Calu3 (cell line): Measurements from ENCODE around the gene MACROD2. TPM values are rescaled to one million over a fixed set of nuclear protein-coding genes. Genes with fewer than 3 reads are reported as not detected.

ENCODE experiments used
- BruUV-seq: library from RNA; stranded (reverse); fragments of 400-500 nt; replicated peaks from 2 replicates; lab custom pipeline; 2021; lab: Mats Ljungman, UMichigan
- CTCF ChIA-PET: fragments of 300-600 bp; sonication (Branson Sonifier 250); formaldehyde crosslinking; loops from one replicate; lab custom pipeline; 2022; ENCODE audit warnings: antibody characterized with exemption; lab: Charles Lee
- DNase-seq: peaks from one replicate; pipeline ENCODE4 v3.0.0; 2022
- H3K27ac Mint-ChIP-seq: one replicate; pipeline ENCODE4 v1.8.0; 2022; ENCODE audit warnings: mixed read lengths; ENCODE audit not compliant: unreplicated experiment
- H3K27me3 Mint-ChIP-seq: one replicate; pipeline ENCODE4 v1.8.0; 2022; ENCODE audit warnings: mixed read lengths; ENCODE audit not compliant: unreplicated experiment
- H3K36me3 Mint-ChIP-seq: one replicate; pipeline ENCODE4 v1.8.0; 2022; ENCODE audit warnings: mild to moderate bottlenecking, moderate library complexity, mixed read lengths; ENCODE audit not compliant: insufficient read depth, unreplicated experiment
- H3K4me1 Mint-ChIP-seq: one replicate; pipeline ENCODE4 v1.8.0; 2022; ENCODE audit warnings: mild to moderate bottlenecking, low read depth, mixed read lengths; ENCODE audit not compliant: unreplicated experiment
- H3K4me3 Mint-ChIP-seq: one replicate; pipeline ENCODE4 v1.8.0; 2022; ENCODE audit warnings: mild to moderate bottlenecking, low read depth, moderate library complexity, mixed read lengths; ENCODE audit not compliant: unreplicated experiment
- H3K9me3 Mint-ChIP-seq: one replicate; pipeline ENCODE4 v1.8.0; 2022; ENCODE audit warnings: low read depth, mixed read lengths; ENCODE audit not compliant: unreplicated experiment
- intact Hi-C: fragments of 100-400 bp; cut with micrococcal nuclease; formaldehyde crosslinking; loops from one replicate; pipeline ENCODE4 v1.10.0; 2022; ENCODE audit not compliant: unreplicated experiment
- total RNA-seq: library from RNA; stranded (reverse); gene quantifications from 2 replicates; pipeline ENCODE4 v1.2.3, GENCODE V29; 2022
- TF ChIP-seq, protein P1 (sequence below): fragments of 200-600 bp; IDR thresholded peaks from one replicate; pipeline ENCODE4 v1.8.0; 2022; ENCODE audit warnings: antibody characterized with exemption; ENCODE audit not compliant: unreplicated experiment

MACROD2 gene
- total RNA-seq, 1 experiment from 2014 or later, result 29.4 TPM

GRCh38 chr20:15847196-15847784 lies 1852.0 kb downstream of the MACROD2 start:
- intact Hi-C loops, result no loop called here
- no peak for DNase-seq
- Mint-ChIP-seq H3K9me3 (no peaks in the 10 kb centered on the region), H3K27ac (no peak overlapping the region), H3K36me3 (no peaks in the 10 kb centered on the region), H3K4me3 (no peak overlapping the region), H3K4me1 (no peaks in the 10 kb centered on the region), H3K27me3 (no peaks in the 10 kb centered on the region)
- TF ChIP-seq, protein P1, sequence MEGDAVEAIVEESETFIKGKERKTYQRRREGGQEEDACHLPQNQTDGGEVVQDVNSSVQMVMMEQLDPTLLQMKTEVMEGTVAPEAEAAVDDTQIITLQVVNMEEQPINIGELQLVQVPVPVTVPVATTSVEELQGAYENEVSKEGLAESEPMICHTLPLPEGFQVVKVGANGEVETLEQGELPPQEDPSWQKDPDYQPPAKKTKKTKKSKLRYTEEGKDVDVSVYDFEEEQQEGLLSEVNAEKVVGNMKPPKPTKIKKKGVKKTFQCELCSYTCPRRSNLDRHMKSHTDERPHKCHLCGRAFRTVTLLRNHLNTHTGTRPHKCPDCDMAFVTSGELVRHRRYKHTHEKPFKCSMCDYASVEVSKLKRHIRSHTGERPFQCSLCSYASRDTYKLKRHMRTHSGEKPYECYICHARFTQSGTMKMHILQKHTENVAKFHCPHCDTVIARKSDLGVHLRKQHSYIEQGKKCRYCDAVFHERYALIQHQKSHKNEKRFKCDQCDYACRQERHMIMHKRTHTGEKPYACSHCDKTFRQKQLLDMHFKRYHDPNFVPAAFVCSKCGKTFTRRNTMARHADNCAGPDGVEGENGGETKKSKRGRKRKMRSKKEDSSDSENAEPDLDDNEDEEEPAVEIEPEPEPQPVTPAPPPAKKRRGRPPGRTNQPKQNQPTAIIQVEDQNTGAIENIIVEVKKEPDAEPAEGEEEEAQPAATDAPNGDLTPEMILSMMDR, result no peak
- no TSS peak for BruUV-seq
- CTCF ChIA-PET, result no interaction called here

DNA sequence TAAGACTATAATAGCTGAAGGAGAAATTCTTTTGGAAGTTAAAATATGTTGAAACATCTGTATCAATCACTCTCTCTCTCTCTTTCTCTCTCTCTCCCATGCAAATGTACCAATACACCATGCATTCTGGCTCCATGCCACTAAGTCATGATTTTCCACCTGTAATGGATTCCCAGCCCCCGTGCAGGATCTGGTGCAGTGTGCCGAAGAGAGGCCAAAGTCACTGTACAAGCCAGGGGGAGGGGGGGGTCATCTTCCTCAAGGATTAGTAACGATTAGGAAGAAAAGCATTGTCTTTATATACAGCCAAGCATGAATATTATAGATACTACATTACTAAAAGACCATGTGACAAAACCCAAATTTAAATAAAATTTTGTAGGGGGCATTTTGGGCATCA lies 1852.8 kb downstream of the MACROD2 start:
- Mint-ChIP-seq H3K4me3 (no peak overlapping the region), H3K9me3 (no peaks in the 10 kb centered on the region), H3K27me3 (no peaks in the 10 kb centered on the region), H3K36me3 (no peaks in the 10 kb centered on the region), H3K4me1 (no peaks in the 10 kb centered on the region), H3K27ac (no peak overlapping the region)
- intact Hi-C loops, result no loop called here
- no peak for DNase-seq
- CTCF ChIA-PET, result no interaction called here
- TF ChIP-seq, protein P1, result no peak
- BruUV-seq, result no TSS peak

- no peak for DNase-seq
- Mint-ChIP-seq H3K27ac (no peak overlapping the region), H3K4me1 (no peaks in the 10 kb centered on the region), H3K4me3 (no peak overlapping the region), H3K9me3 (no peaks in the 10 kb centered on the region), H3K27me3 (no peaks in the 10 kb centered on the region), H3K36me3 (no peaks in the 10 kb centered on the region)
- TF ChIP-seq, protein P1, result no peak
- intact Hi-C loops, result no loop called here
- CTCF ChIA-PET, result no interaction called here
- BruUV-seq, result no TSS peak
Observed at GRCh38 chr20:15848995-15849610, 1853.8 kb downstream of the MACROD2 start.

DNA sequence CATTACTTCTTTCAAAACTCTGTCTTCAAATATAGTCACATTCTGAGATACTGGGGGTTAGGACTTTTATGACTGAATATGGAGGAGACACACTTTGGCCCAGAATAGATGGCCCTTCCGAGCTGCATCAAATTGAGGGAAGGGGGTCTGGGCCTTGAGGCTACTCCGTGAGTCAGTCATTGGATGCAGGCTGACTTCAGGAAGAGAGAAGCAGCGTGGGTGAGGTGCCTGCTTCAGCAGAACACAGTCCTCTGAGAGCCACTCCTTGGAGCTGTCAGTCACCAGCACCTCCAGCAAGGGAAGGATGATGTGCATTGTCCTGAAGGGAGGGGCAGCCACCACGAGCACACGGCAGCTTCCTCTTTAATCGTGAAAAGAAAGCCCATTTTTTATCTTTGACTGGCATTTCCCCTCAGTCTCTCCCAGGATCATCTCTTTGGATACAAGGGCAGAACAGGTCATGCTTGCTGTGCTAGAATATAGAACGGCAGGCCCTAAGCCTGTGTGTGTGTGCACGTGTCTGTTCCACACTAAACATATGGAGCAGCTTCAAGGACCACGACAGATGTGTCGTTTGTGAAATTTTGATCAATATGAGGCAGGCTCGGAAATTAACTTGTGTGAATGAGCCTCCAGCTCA lies 1856.4 kb downstream of the MACROD2 start:
- Mint-ChIP-seq H3K9me3 (no peaks in the 10 kb centered on the region), H3K36me3 (no peaks in the 10 kb centered on the region), H3K4me3 (no peak overlapping the region), H3K27me3 (no peaks in the 10 kb centered on the region), H3K4me1 (no peaks in the 10 kb centered on the region), H3K27ac (no peak overlapping the region)
- intact Hi-C loops, result no loop called here
- TF ChIP-seq, protein P1, result no peak
- CTCF ChIA-PET, result no interaction called here
- BruUV-seq, result no TSS peak
- DNase-seq, result no peak
